Stimulated activated CD4-positive, alpha-beta T cell treated with anti-CD3 and anti-CD28 coated beads, Interleukin-4, amount 100 ng/mL, for 48 hours (primary cell): ENCODE measurements around the gene NSUN3.
"Not testable (repeated sequence)": the region's sequence is repeated elsewhere in the genome, so short reads cannot be mapped to it uniquely, and the experiment has no call there.

ENCODE experiments used
- DNase-seq, 2 donors: peaks; one replicate each; pipeline ENCODE4 v3.0.0-alpha.2; 2020; ENCODE audit warnings: low read depth in 2 of 2

NSUN3 gene

GRCh38 chr3:94069194-94069813 is 6.4 kb downstream of the NSUN3 start:
- no peak for DNase-seq

- no peak for DNase-seq
Observed at GRCh38 chr3:94070341-94070911, 7.6 kb downstream of the NSUN3 start.

DNA sequence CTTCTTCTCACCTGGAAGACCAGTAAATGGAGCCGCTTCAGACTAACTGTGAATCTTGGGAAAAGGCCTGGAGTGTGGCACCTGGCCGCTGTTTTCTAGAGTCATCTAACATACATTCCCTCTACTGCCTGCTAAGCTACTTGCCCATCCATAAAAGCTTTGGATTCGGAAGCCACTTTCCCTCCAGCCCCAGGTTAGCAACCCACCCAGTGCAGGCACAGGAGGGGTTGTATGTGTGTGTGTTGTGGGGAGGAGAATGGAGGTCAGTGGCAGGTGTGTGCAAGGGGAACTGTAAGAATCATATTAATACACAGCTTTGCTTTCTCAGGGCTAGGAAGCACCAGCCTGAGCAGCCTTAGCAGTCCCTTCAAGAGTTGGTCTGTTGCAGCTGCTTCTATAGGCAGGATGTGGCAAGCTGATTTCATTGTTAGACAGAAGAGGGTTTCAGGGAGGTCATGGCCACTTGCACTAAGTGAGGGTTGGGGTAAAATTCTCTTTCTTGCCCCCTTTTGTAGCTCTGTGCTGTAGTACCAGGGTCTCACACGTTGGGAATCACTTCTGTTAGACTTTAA is 8.9 kb downstream of the NSUN3 start:
- DNase-seq, result no peak

GRCh38 chr3:94076055-94076454 is 13.2 kb downstream of the NSUN3 start:
- DNase-seq, result no peak

DNA sequence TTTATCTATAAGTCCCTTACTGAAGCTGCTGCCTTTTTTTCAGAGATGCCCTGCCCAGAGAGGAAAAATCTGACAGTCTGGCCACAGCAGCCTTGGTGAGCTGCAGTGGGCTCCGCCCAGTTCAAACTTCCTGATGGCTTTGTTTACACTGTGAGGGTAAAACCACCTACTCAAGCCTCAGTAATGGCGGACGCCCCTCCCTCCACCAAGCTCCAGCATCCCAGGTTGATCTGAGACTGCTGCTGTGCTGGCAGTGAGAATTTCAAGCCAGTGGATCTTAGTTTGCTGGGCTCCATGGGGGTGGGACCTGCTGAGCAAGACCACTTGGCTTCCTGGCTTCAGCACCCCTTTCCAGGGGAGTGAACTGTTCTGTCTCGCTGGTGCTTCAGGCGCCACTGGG is 17.7 kb downstream of the NSUN3 start:
- not testable (repeated sequence) for DNase-seq

DNA sequence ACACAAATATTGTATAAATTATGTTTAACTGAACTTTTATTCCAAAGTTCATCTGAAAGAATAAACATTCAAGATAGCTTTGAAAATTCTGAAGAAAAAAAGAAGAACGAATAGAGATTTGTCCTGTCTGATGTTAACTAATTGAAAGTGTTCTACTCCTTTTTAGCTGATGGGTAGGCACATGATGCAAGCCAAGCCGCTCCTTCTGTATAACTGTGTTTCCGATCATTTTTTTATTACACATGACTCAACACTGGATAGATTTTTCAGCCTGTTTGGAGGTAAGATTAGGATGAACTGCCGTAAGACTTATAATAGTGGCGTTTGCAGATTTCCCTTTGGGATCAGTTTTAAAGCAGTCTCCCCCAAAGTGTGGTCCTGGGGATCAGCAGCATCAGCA is 19.0 kb downstream of the NSUN3 start:
- DNase-seq, result no peak

DNA sequence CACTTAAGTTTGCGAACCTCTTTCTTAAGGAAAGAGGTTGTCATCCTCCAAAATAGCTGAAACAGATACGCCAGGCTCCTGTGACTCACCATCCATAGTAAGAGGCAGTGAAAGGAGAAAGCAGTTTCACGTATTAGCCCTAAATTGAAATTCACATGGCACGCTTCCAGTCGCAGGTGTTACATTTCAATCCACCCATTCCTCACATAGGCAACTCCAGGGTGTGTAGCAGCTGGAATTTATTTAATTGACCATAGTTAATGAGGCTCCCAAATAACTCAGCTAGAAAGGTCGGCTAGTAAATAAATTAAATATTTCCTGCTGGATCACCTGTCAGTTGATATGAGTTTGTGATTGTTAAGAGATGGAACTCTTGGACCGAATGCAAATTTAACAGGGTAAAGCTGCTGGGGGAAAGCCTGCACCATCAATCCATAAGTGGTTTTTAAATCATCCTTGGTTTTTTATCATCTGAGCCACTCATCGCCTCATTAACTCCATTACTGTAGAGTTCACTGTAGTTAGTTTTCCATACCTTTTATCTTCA is 19.6 kb downstream of the NSUN3 start:
- no peak for DNase-seq

- DNase-seq, result no peak
Observed at GRCh38 chr3:94083261-94083660, 20.4 kb downstream of the NSUN3 start.

DNA sequence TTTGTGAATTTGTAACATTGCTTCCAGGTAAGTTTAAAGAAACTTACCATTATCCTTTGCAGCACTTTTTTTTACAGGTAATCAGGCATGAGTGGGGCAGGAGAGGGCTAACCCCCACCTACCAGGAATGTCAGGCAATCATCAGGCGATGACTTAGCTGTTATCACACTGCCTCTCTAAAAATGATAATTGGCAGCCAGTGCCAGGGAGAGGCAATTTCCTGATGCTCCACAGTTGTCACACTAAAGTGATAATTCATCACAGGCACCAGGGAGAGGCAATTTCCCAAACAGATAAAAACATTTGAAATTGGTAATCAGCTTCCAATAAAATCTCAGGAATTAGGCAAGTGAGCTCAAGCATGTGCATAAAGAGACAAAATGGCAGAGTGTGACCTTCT is 26.3 kb downstream of the NSUN3 start:
- no peak for DNase-seq

GRCh38 chr3:94092086-94092485 is 29.2 kb downstream of the NSUN3 start:
- no peak for DNase-seq

GRCh38 chr3:94093151-94093550 is 30.3 kb downstream of the NSUN3 start:
- DNase-seq, result no peak

- DNase-seq, result no peak
Observed at GRCh38 chr3:94095111-94095510, 32.2 kb downstream of the NSUN3 start.

GRCh38 chr3:94098452-94098851 is 35.6 kb downstream of the NSUN3 start:
- DNase-seq, result no peak

DNA sequence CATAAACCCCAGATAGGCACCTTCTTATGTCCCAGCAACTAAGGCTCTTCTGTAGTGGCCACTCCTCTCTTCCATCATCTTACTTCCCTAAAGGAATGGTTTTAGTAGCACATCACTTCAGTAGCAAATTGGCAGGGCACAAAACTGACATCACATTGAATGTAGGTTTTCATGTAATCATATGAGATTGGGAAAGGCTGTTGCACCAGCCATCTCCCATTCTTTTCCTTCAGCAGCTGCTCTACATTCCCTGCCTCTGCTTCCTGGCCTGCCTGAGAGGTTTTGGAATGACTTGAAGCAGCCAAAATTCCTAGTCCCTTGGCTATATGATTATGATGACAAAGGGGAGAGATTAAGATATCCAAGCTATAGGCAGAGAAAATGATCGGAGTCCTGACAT is 36.5 kb downstream of the NSUN3 start:
- no peak for DNase-seq

- no peak for DNase-seq
Observed at GRCh38 chr3:94101860-94102259, 39.0 kb downstream of the NSUN3 start.

- DNase-seq, result no peak
Observed at GRCh38 chr3:94106268-94106667, 43.4 kb downstream of the NSUN3 start.

- DNase-seq, result not testable (repeated sequence)
Observed at GRCh38 chr3:94110232-94110631, 47.4 kb downstream of the NSUN3 start.

- no peak for DNase-seq
Observed at GRCh38 chr3:94110854-94111253, 48.0 kb downstream of the NSUN3 start.

DNA sequence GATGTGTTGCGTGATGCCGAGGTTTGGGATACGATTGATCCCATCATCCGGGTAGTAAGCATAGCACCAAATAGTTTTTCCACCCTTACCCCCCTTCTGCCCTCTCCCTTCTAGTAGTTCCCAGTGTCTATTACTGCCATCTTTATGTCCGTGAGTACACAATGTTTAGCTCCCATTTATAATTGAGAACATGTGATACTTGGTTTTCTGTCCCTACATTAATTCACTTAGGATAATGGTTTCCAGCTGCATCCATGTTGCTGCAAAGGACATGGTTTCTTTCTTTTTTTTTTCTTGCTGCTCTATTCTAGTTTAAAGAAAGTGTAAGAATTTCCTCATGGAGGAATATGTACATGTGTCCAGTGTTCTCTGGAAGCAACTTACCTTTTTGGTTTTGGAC is 51.8 kb downstream of the NSUN3 start:
- no peak for DNase-seq

- DNase-seq, result no peak
Observed at GRCh38 chr3:94115482-94115881, 52.6 kb downstream of the NSUN3 start.

- DNase-seq, result no peak
Observed at GRCh38 chr3:94117729-94118128, 54.9 kb downstream of the NSUN3 start.

GRCh38 chr3:94118390-94118789 is 55.5 kb downstream of the NSUN3 start:
- DNase-seq, result no peak

DNA sequence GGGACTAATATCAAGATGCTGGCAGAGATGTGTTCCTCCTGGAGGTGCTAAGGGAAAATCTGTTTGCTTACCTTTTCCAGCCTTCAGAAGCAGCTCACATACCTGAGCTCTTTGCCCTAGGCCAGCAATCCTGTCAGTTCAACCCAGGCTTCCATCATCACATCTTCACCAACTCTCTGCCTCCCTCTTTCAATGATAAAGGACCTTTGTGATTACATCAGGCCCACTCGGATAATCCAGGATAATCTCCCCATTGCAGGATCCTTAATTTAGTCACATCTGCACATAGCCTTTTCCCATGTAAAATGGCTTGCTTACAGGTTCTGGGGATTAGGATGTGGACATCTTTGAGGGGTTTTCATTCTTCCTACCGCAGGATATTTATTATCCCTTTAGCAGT is 58.3 kb downstream of the NSUN3 start:
- no peak for DNase-seq
